ENCODE data around the gene RPLP1.

Gene RPLP1

DNA sequence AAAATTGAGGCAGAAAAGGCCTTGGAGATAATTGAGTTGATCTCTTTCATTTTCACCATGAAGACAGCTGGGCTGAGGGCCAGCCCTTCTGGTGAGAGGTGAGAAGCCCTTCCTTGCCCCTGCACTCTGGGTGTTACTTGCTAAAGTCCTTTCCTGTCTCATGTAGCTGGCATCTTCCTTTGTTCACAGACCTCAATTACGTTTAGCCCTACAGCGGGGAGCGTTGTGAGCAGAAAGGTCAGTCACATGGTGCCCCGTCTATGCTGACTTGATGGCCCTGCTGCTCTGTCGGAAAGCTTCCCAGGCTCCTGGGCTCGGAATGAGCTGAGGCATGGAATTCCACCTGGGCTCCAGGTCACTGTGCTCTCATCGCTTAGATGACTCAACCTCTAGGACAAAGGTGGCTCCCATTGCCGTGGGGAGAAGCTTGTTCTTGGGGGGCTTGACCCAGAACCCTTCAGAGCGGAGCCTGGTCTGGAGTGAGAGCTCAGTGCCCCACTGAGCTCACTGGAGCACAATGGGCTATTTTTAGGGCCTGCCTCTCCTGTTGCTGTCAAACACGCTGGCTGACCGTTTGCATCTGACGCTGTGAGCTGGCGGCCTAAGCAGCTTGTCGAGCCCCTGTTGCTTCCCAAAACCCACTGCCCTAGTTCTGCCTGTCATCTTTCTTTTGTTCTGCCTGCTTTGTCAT lies 47.0 kb downstream of the RPLP1 start (continued):
- no peak for TF ChIP-seq ZNF311 (tag by site-specific recombination; IDR thresholded peaks at IDR 0.05; ENCODE audit: borderline replicate concordance)
- no peak for TF ChIP-seq ZNF776 (tag by site-specific recombination; IDR thresholded peaks at IDR 0.05; ENCODE audit: borderline replicate concordance)
- TF ChIP-seq ZNF48 (tag by site-specific recombination; IDR thresholded peaks at IDR 0.05) = no peak
- no peak for TF ChIP-seq PRDM6 (tag by site-specific recombination; IDR thresholded peaks at IDR 0.05)
- no peak for TF ChIP-seq ZNF571 (tag by site-specific recombination; IDR thresholded peaks at IDR 0.05)
- no peak for TF ChIP-seq KLF10 (tag by site-specific recombination; IDR thresholded peaks at IDR 0.05)
- TF ChIP-seq ZNF488 (tag by site-specific recombination; IDR thresholded peaks at IDR 0.05) = no peak
- TF ChIP-seq ZSCAN16 (tag by site-specific recombination; IDR thresholded peaks at IDR 0.05) = no peak
- no peak for TF ChIP-seq CTCF (tag by site-specific recombination; IDR thresholded peaks at IDR 0.05)
- TF ChIP-seq TRIM28 (IDR thresholded peaks at IDR 0.05; ENCODE audit: borderline replicate concordance, low read length) = no peak
- TF ChIP-seq, protein P1, sequence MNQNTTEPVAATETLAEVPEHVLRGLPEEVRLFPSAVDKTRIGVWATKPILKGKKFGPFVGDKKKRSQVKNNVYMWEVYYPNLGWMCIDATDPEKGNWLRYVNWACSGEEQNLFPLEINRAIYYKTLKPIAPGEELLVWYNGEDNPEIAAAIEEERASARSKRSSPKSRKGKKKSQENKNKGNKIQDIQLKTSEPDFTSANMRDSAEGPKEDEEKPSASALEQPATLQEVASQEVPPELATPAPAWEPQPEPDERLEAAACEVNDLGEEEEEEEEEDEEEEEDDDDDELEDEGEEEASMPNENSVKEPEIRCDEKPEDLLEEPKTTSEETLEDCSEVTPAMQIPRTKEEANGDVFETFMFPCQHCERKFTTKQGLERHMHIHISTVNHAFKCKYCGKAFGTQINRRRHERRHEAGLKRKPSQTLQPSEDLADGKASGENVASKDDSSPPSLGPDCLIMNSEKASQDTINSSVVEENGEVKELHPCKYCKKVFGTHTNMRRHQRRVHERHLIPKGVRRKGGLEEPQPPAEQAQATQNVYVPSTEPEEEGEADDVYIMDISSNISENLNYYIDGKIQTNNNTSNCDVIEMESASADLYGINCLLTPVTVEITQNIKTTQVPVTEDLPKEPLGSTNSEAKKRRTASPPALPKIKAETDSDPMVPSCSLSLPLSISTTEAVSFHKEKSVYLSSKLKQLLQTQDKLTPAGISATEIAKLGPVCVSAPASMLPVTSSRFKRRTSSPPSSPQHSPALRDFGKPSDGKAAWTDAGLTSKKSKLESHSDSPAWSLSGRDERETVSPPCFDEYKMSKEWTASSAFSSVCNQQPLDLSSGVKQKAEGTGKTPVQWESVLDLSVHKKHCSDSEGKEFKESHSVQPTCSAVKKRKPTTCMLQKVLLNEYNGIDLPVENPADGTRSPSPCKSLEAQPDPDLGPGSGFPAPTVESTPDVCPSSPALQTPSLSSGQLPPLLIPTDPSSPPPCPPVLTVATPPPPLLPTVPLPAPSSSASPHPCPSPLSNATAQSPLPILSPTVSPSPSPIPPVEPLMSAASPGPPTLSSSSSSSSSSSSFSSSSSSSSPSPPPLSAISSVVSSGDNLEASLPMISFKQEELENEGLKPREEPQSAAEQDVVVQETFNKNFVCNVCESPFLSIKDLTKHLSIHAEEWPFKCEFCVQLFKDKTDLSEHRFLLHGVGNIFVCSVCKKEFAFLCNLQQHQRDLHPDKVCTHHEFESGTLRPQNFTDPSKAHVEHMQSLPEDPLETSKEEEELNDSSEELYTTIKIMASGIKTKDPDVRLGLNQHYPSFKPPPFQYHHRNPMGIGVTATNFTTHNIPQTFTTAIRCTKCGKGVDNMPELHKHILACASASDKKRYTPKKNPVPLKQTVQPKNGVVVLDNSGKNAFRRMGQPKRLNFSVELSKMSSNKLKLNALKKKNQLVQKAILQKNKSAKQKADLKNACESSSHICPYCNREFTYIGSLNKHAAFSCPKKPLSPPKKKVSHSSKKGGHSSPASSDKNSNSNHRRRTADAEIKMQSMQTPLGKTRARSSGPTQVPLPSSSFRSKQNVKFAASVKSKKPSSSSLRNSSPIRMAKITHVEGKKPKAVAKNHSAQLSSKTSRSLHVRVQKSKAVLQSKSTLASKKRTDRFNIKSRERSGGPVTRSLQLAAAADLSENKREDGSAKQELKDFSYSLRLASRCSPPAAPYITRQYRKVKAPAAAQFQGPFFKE (tag by site-specific recombination; IDR thresholded peaks at IDR 0.05; ENCODE audit: borderline replicate concordance) = no peak

DNA sequence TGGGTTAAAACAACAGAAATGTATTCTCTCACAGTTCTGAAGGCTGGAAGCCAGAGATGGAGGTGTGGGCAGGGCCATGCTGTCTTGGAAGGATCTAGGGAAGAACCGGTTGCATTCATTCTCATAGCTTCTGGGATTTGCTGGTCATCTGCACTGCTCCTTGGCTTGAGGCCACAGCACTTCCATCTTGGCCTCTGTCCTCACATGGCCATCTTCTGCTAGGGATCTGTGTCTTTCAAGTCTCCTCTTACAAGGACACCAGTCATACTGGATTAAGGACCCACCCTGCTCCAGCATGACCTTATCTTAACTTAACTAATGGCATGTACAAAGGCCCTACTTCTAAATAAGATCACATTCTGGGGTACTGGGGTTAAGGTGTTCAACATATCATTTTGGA lies 47.7 kb downstream of the RPLP1 start:
- H3K27ac ChIP-seq (ENCODE audit: extremely low read depth, low read depth, low read length) = no peak overlapping the region
- no peaks in the 10 kb centered on the region for H3K9me3 ChIP-seq (ENCODE audit: control insufficient read depth, insufficient read depth, low read depth, low read length)
- no peaks in the 10 kb centered on the region for H3K4me1 ChIP-seq (ENCODE audit: control insufficient read depth, insufficient read depth, low read length)
- H3K4me3 ChIP-seq (ENCODE audit: low read depth, low read length) = no peak overlapping the region
- H3K36me3 ChIP-seq (ENCODE audit: control insufficient read depth in 2 of 2, insufficient read depth in 1 of 2, low read length in 2 of 2) = no peaks in the 10 kb centered on the region; a peak in 1 of 3 replicates
- ChIA-PET POLR2A (no interaction called here), CTCF (interaction anchor here (0.6 to 1.1 kb wide), 3 partner anchors 23 to 967 kb away, joined by 3 read pairs; no protein-coding TSS in a partner anchor)
- no peak for TF ChIP-seq ZNF585B (tag by site-specific recombination; IDR thresholded peaks at IDR 0.05)
- no peak for TF ChIP-seq ZNF146 (tag by site-specific recombination; IDR thresholded peaks at IDR 0.05)
- no peak for TF ChIP-seq ZNF26 (tag by site-specific recombination; IDR thresholded peaks at IDR 0.05)
- TF ChIP-seq ZNF24 (tag by site-specific recombination; IDR thresholded peaks at IDR 0.05) = no peak
- no peak for TF ChIP-seq ZNF10 (tag by site-specific recombination; IDR thresholded peaks at IDR 0.05)
- no peak for TF ChIP-seq ZNF157 (tag by site-specific recombination; IDR thresholded peaks at IDR 0.05)
- no peak for TF ChIP-seq ZNF837 (tag by site-specific recombination; IDR thresholded peaks at IDR 0.05)
- TF ChIP-seq ZNF398 (tag by site-specific recombination; IDR thresholded peaks at IDR 0.05) = no peak
- no peak for TF ChIP-seq ZNF391 (tag by site-specific recombination; IDR thresholded peaks at IDR 0.05; ENCODE audit: borderline replicate concordance, low read depth)
- no peak for TF ChIP-seq TCF7L2 (IDR thresholded peaks at IDR 0.05; ENCODE audit: borderline replicate concordance, low read depth, low read length)
- TF ChIP-seq FEZF1 (tag by site-specific recombination; IDR thresholded peaks at IDR 0.05) = no peak
- no peak for TF ChIP-seq MZF1 (tag by site-specific recombination; IDR thresholded peaks at IDR 0.05; ENCODE audit: borderline replicate concordance)

All from HEK293 (cell line).